ENCODE results near the gene NIPA2. TPM values are rescaled to one million over a fixed set of nuclear protein-coding genes. Genes with fewer than 3 reads are reported as not detected.

The NIPA2 gene
- polyA plus RNA-seq, 4 donors: 15.0 to 40.3 (median 30.5) TPM

DNA sequence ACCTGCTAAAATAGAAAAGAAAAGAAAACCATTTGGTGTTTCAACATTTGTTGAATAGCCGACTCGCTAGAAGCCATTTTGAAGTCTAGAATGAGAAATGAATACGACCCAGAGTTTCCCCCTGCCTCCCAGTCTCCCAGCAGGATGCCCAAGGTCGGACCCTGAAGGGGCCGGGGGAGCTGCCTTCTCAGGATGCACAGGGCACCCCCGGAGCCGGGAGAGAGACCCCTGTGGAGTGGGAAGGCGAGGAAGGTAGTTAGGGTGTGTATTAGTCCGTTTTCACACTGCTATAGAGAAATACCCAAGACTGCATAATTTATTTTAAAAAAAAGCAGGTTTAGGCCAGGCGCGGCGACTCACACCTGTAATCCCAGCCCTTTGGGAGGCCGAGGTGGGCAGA, 44.7 kb downstream of the NIPA2 start:
- H3K4me1 ChIP-seq (ENCODE audit: control insufficient read depth in 3 of 3, insufficient read depth in 2 of 3, low read depth in 1 of 3, low read length in 2 of 3): peaks cover 0 to 5% (median 0%) of the 10 kb centered on the region in 3 donors
- no peak overlapping the region for H3K4me3 ChIP-seq (ENCODE audit: low read depth in 1 of 3, low read length in 3 of 3)
- WGBS, 3 donors: 95 to 96% (median 95%) methylated on average over 13 of the region's 13 CpGs
- no peak overlapping the region for H3K27ac ChIP-seq (ENCODE audit: low read depth in 1 of 3, low read length in 2 of 3)
- H3K9me3 ChIP-seq (ENCODE audit: control insufficient read depth in 2 of 2, insufficient read depth in 1 of 2, low read depth in 1 of 2, low read length in 1 of 2): no peaks in the 10 kb centered on the region
- no peak for FAIRE-seq
- peaks cover 2 to 51% (median 4%) of the 10 kb centered on the region in 3 donors for H3K36me3 ChIP-seq (ENCODE audit: control insufficient read depth in 3 of 3, insufficient read depth in 2 of 3, low read depth in 1 of 3, low read length in 3 of 3)
- no peak for DNase-seq
- H3K27me3 ChIP-seq (ENCODE audit: control insufficient read depth in 3 of 3, insufficient read depth in 3 of 3, low read length in 3 of 3): no peaks in the 10 kb centered on the region

- H3K36me3 ChIP-seq (ENCODE audit: control insufficient read depth in 3 of 3, insufficient read depth in 2 of 3, low read depth in 1 of 3, low read length in 3 of 3): peaks cover under 1 to 52% (median 4%) of the 10 kb centered on the region in 3 donors
- H3K9me3 ChIP-seq (ENCODE audit: control insufficient read depth in 2 of 2, insufficient read depth in 1 of 2, low read depth in 1 of 2, low read length in 1 of 2): no peaks in the 10 kb centered on the region
- H3K4me1 ChIP-seq (ENCODE audit: control insufficient read depth in 3 of 3, insufficient read depth in 2 of 3, low read depth in 1 of 3, low read length in 2 of 3): peaks cover 0 to 5% (median 0%) of the 10 kb centered on the region in 3 donors
- no peaks in the 10 kb centered on the region for H3K27me3 ChIP-seq (ENCODE audit: control insufficient read depth in 3 of 3, insufficient read depth in 3 of 3, low read length in 3 of 3)
- H3K27ac ChIP-seq (ENCODE audit: low read depth in 1 of 3, low read length in 2 of 3): peak overlapping the region; percentile 29 to 63 (median 35)
- FAIRE-seq (no peak), DNase-seq (peak in 1 of 2 donors; percentile 25)
- no peak overlapping the region for H3K4me3 ChIP-seq (ENCODE audit: low read depth in 1 of 3, low read length in 3 of 3)
- 33 to 50% (median 46%) methylated on average over 1 of the region's 1 CpG for WGBS, 3 donors
Measured at GRCh38 chr15:22884344-22884743, 45.9 kb downstream of the NIPA2 start.

GRCh38 chr15:22885120-22885519, 46.7 kb downstream of the NIPA2 start:
- Histone ChIP-seq H3K4me1 (ENCODE audit: control insufficient read depth in 3 of 3, insufficient read depth in 2 of 3, low read depth in 1 of 3, low read length in 2 of 3) (peaks cover 0 to 5% (median 0%) of the 10 kb centered on the region in 3 donors), H3K9me3 (ENCODE audit: control insufficient read depth in 2 of 2, insufficient read depth in 1 of 2, low read depth in 1 of 2, low read length in 1 of 2) (no peaks in the 10 kb centered on the region), H3K4me3 (ENCODE audit: low read depth in 1 of 3, low read length in 3 of 3) (no peak overlapping the region), H3K36me3 (ENCODE audit: control insufficient read depth in 3 of 3, insufficient read depth in 2 of 3, low read depth in 1 of 3, low read length in 3 of 3) (peaks cover 0 to 52% (median 0%) of the 10 kb centered on the region in 3 donors), H3K27ac (ENCODE audit: low read depth in 1 of 3, low read length in 2 of 3) (no peak overlapping the region), H3K27me3 (ENCODE audit: control insufficient read depth in 3 of 3, insufficient read depth in 3 of 3, low read length in 3 of 3) (no peaks in the 10 kb centered on the region)
- FAIRE-seq (no peak), DNase-seq (peak; percentile 56 to 79)
- WGBS, 3 donors: 66 to 85% (median 66%) methylated on average over 6 of the region's 6 CpGs

DNA sequence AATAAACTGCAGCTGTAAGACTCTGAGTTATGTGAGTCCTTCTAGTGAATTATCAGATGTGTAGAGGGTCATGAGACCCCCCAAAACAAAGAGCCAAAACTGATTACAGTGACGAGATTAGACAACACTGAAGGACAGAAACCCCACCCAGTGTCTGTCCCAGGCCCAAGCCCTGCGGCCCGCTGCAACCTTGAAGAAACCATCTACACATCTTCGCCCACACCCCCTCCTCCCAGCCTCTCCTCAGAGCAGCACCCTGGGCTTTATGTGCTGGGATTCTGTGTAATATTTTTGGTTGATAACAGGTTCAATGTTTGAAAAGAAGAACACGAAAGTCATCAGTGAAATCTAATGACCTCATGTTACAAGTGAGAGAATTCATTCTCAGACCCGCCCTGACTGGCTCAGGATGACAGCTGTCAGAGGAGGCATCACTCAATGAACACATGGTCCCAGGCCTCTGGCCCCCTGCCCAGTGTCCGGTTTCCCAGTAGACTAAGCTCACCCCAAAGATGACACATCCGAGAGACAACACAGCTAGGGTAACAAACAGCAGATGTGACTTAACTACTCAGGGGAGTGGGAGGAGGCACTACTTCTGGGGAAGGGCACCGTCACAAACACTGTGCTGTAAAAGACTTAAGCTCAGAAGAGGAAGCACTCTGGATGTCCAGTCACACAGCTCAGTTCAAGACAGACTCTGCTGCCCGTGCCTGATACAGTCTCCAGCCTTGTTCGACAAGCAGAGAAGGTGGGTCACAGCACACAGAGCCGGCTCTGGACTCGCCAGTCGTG, 48.9 kb downstream of the NIPA2 start:
- Histone ChIP-seq H3K9me3 (ENCODE audit: control insufficient read depth in 2 of 2, insufficient read depth in 1 of 2, low read depth in 1 of 2, low read length in 1 of 2) (no peaks in the 10 kb centered on the region), H3K4me3 (ENCODE audit: low read depth in 1 of 3, low read length in 3 of 3) (no peak overlapping the region), H3K27ac (ENCODE audit: low read depth in 1 of 3, low read length in 2 of 3) (peak overlapping the region in 1 of 3 donors; percentile 2), H3K4me1 (ENCODE audit: control insufficient read depth in 3 of 3, insufficient read depth in 2 of 3, low read depth in 1 of 3, low read length in 2 of 3) (peaks cover 0 to 5% (median 0%) of the 10 kb centered on the region in 3 donors), H3K36me3 (ENCODE audit: control insufficient read depth in 3 of 3, insufficient read depth in 2 of 3, low read depth in 1 of 3, low read length in 3 of 3) (peaks cover 0 to 45% (median 3%) of the 10 kb centered on the region in 3 donors), H3K27me3 (ENCODE audit: control insufficient read depth in 3 of 3, insufficient read depth in 3 of 3, low read length in 3 of 3) (no peaks in the 10 kb centered on the region)
- FAIRE-seq: no peak
- peak in 1 of 2 donors; percentile 32 for DNase-seq
- 84 to 86% (median 86%) methylated on average over 14 of the region's 14 CpGs for WGBS, 3 donors

- Histone ChIP-seq H3K4me3 (ENCODE audit: low read depth in 1 of 3, low read length in 3 of 3) (no peak overlapping the region), H3K9me3 (ENCODE audit: control insufficient read depth in 2 of 2, insufficient read depth in 1 of 2, low read depth in 1 of 2, low read length in 1 of 2) (no peaks in the 10 kb centered on the region), H3K27me3 (ENCODE audit: control insufficient read depth in 3 of 3, insufficient read depth in 3 of 3, low read length in 3 of 3) (no peaks in the 10 kb centered on the region), H3K27ac (ENCODE audit: low read depth in 1 of 3, low read length in 2 of 3) (peak overlapping the region in 1 of 3 donors; percentile 38), H3K4me1 (ENCODE audit: control insufficient read depth in 3 of 3, insufficient read depth in 2 of 3, low read depth in 1 of 3, low read length in 2 of 3) (peaks cover 0 to 5% (median 0%) of the 10 kb centered on the region in 3 donors), H3K36me3 (ENCODE audit: control insufficient read depth in 3 of 3, insufficient read depth in 2 of 3, low read depth in 1 of 3, low read length in 3 of 3) (peaks cover 0 to 38% (median 3%) of the 10 kb centered on the region in 3 donors)
- DNase-seq (peak; percentile 14 to 30), FAIRE-seq (no peak)
- 84 to 93% (median 88%) methylated on average over 9 of the region's 9 CpGs for WGBS, 3 donors
Measured at GRCh38 chr15:22888120-22888859, 49.8 kb downstream of the NIPA2 start.

DNA sequence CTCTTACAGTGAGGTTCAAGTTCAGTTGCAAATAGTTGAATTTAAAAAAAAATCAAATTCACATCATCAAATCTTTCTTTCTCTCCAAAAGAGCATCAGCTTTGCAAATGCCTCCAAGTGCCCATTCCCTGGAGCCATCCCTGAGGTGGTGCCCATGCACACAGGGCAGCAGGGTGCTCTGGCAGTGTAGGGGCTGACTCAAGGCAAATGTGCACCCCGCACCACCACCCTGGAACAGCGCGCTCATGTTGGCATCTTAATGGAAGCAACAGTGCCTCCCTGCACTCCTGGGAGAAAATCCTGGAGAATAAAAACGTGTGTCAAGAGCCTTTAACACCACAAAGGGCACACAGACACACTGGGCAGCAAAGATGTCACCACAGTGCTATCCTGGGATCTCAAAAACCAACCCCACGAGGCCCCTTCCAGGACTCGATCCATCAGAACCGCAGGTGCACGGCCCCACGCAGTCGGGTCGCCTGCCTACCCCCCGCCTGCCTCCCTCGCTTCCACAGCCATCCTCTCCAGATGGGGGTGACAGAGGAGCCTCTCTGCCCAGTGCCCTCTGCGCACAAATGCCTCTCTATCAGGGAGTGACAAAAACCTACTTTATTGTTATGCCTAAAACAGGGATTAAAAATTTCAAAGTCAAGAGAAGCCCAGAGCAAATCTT, 50.8 kb downstream of the NIPA2 start:
- FAIRE-seq (no peak), DNase-seq (no peak)
- Histone ChIP-seq H3K4me3 (ENCODE audit: low read depth in 1 of 3, low read length in 3 of 3) (no peak overlapping the region), H3K4me1 (ENCODE audit: control insufficient read depth in 3 of 3, insufficient read depth in 2 of 3, low read depth in 1 of 3, low read length in 2 of 3) (peaks cover 0 to 5% (median 0%) of the 10 kb centered on the region in 3 donors), H3K9me3 (ENCODE audit: control insufficient read depth in 2 of 2, insufficient read depth in 1 of 2, low read depth in 1 of 2, low read length in 1 of 2) (no peaks in the 10 kb centered on the region), H3K36me3 (ENCODE audit: control insufficient read depth in 3 of 3, insufficient read depth in 2 of 3, low read depth in 1 of 3, low read length in 3 of 3) (peaks cover 0 to 43% (median 3%) of the 10 kb centered on the region in 3 donors), H3K27ac (ENCODE audit: low read depth in 1 of 3, low read length in 2 of 3) (no peak overlapping the region), H3K27me3 (ENCODE audit: control insufficient read depth in 3 of 3, insufficient read depth in 3 of 3, low read length in 3 of 3) (no peaks in the 10 kb centered on the region)
- 92 to 94% (median 92%) methylated on average over 14 of the region's 14 CpGs for WGBS, 3 donors

- H3K4me1 ChIP-seq (ENCODE audit: control insufficient read depth in 3 of 3, insufficient read depth in 2 of 3, low read depth in 1 of 3, low read length in 2 of 3): no peaks in the 10 kb centered on the region
- H3K27ac ChIP-seq (ENCODE audit: low read depth in 1 of 3, low read length in 2 of 3): no peak overlapping the region
- H3K27me3 ChIP-seq (ENCODE audit: control insufficient read depth in 3 of 3, insufficient read depth in 3 of 3, low read length in 3 of 3): no peaks in the 10 kb centered on the region
- DNase-seq: no peak
- WGBS, 3 donors: 93 to 95% (median 94%) methylated on average over 8 to 11 of the region's 11 CpGs
- no peak for FAIRE-seq
- no peak overlapping the region for H3K4me3 ChIP-seq (ENCODE audit: low read depth in 1 of 3, low read length in 3 of 3)
- H3K36me3 ChIP-seq (ENCODE audit: control insufficient read depth in 3 of 3, insufficient read depth in 2 of 3, low read depth in 1 of 3, low read length in 3 of 3): peaks cover 0 to 43% (median 3%) of the 10 kb centered on the region in 3 donors
- no peaks in the 10 kb centered on the region for H3K9me3 ChIP-seq (ENCODE audit: control insufficient read depth in 2 of 2, insufficient read depth in 1 of 2, low read depth in 1 of 2, low read length in 1 of 2)
Measured at GRCh38 chr15:22890296-22890695, 51.8 kb downstream of the NIPA2 start.

Measured in small intestine (tissue), 7 donors.